CD4-positive, alpha-beta T cell (primary cell): ENCODE measurements around the gene LBH. TPM values are rescaled to one million over a fixed set of nuclear protein-coding genes. Genes with fewer than 3 reads are reported as not detected.

Source experiments
- ATAC-seq: fragments of 200-7000 bp; cut with Tn5 transposase; one replicate; pipeline ENCODE4 v1.10.0; 2022; ENCODE audit warnings: mild to moderate bottlenecking; ENCODE audit not compliant: poor library complexity
- CTCF ChIA-PET: fragments of 350-600 bp; sonication (Branson Sonifier 250); formaldehyde crosslinking; loops from one replicate; lab custom pipeline; 2021; ENCODE audit warnings: antibody characterized with exemption, inconsistent platforms; lab: Charles Lee
- POLR2A ChIA-PET: fragments of 350-600 bp; sonication (Branson Sonifier 250); formaldehyde crosslinking; loops from one replicate; lab custom pipeline; 2021; ENCODE audit warnings: antibody characterized with exemption, inconsistent platforms; lab: Charles Lee
- DNase-seq, 14 experiments: peaks; one replicate each; pipeline ENCODE4 v3.0.0-alpha.2; 2013 to 2020; ENCODE audit warnings: mixed read lengths in 2 of 14
- H3K27ac ChIP-seq, 2 donors: one replicate each; pipeline versions ENCODE4 v1.5.1 to v1.7.0; 2013; ENCODE audit warnings: low read length in 2 of 2, low read depth in 1 of 2, mild to moderate bottlenecking in 1 of 2
- H3K27me3 ChIP-seq, 2 experiments: 1 replicate in 1 of 2; 2 replicates in 1 of 2; pipeline versions ENCODE4 v1.6.1 to v1.7.0; 2013; ENCODE audit warnings: low read length in 2 of 2, control low read depth in 1 of 2, mild to moderate bottlenecking in 1 of 2, moderate library complexity in 1 of 2; ENCODE audit not compliant: insufficient read depth in 2 of 2, control insufficient read depth in 1 of 2
- H3K36me3 ChIP-seq: one replicate; pipeline ENCODE4 v1.6.1; 2013; ENCODE audit warnings: low read length, control low read depth; ENCODE audit not compliant: insufficient read depth
- H3K4me1 ChIP-seq: one replicate; pipeline ENCODE4 v1.6.1; 2013; ENCODE audit warnings: low read length, control low read depth; ENCODE audit not compliant: insufficient read depth
- H3K4me3 ChIP-seq: one replicate; pipeline ENCODE4 v1.5.1; 2013; ENCODE audit warnings: mild to moderate bottlenecking, low read length, moderate library complexity
- H3K9me3 ChIP-seq, 2 experiments: 1 replicate in 1 of 2; 2 replicates in 1 of 2; pipeline versions ENCODE4 v1.6.1 to v1.7.0; 2013; ENCODE audit warnings: low read length in 2 of 2, mild to moderate bottlenecking in 2 of 2, control low read depth in 1 of 2, moderate library complexity in 1 of 2; ENCODE audit not compliant: control insufficient read depth in 1 of 2, insufficient read depth in 1 of 2
- H3K27ac Mint-ChIP-seq: one replicate; pipeline ENCODE4 v1.8.0; 2020; ENCODE audit warnings: mixed read lengths
- H3K27me3 Mint-ChIP-seq: one replicate; pipeline ENCODE4 v1.8.0; 2021; ENCODE audit warnings: mixed read lengths
- H3K36me3 Mint-ChIP-seq: one replicate; pipeline ENCODE4 v1.8.0; 2021; ENCODE audit warnings: low read depth, mixed read lengths
- H3K4me1 Mint-ChIP-seq: one replicate; pipeline ENCODE4 v1.8.0; 2021; ENCODE audit warnings: low read depth, mixed read lengths
- H3K4me3 Mint-ChIP-seq: one replicate; pipeline ENCODE4 v1.8.0; 2020; ENCODE audit warnings: mild to moderate bottlenecking, mixed read lengths
- H3K9me3 Mint-ChIP-seq: one replicate; pipeline ENCODE4 v1.8.0; 2020; ENCODE audit warnings: mixed read lengths
- intact Hi-C, 2 experiments: fragments of 100-400 bp; cut with DNase I in 1 of 2; cut with micrococcal nuclease in 1 of 2; formaldehyde crosslinking; loops; one replicate each; pipeline versions ENCODE4 v1.15.1 to v1.9.0; 2023 to 2025; cut with DNase I, micrococcal nuclease
- total RNA-seq, 174 experiments: library from RNA in 2 of 174; stranded (reverse) in 2 of 174; gene quantifications; one replicate each; pipeline ENCODE4 v1.2.3 and lab custom pipeline; 2021 to 2026
- TF ChIP-seq, protein P1 (sequence below): fragments of 200-600 bp; IDR thresholded peaks from one replicate; pipeline ENCODE4 v1.8.0; 2022; ENCODE audit warnings: antibody characterized with exemption, mild to moderate bottlenecking

LBH gene
- total RNA-seq, 2 experiments from 2014 or later = 131 to 135 TPM

DNA sequence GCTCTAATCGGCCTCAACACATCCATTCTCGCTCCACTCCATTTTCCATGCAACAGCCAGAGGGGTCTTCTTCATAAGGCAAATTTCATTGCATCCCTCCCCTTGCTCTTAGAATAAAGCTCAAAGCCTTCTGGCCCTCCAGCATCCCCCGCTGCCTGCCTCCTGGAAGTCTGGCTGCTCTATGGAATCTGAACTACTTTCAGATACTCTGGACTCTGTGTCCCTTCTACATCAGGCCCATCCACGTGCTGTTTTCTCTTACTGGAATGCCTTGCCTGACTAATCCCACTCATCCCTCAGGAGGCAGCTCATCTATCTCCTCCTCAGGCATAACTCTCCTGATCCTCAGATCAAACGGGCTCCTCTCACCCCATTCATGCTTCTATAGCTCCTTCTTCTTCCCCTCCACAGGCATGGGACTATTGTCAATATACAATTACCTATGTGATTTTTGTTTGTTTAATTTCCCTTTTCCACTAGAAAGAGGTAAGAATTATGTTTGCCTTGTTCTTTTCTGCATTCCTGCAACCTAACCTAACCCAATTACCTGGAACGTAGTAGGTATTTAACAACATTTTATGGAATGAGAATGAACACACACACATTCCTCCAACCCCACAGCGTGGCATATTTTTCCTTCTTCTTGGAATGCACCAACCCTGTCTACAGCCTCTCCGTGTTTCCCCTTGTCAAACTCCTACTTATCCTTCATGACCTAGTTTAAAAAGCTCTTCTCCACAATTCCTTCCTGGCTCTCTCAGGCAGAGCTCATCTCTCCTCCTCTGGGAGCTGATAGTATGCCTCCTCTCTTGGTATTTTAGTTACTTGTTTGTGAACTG lies 49.5 kb downstream of the LBH start:
- POLR2A ChIA-PET = no interaction called here
- no peak for ATAC-seq
- TF ChIP-seq, protein P1, sequence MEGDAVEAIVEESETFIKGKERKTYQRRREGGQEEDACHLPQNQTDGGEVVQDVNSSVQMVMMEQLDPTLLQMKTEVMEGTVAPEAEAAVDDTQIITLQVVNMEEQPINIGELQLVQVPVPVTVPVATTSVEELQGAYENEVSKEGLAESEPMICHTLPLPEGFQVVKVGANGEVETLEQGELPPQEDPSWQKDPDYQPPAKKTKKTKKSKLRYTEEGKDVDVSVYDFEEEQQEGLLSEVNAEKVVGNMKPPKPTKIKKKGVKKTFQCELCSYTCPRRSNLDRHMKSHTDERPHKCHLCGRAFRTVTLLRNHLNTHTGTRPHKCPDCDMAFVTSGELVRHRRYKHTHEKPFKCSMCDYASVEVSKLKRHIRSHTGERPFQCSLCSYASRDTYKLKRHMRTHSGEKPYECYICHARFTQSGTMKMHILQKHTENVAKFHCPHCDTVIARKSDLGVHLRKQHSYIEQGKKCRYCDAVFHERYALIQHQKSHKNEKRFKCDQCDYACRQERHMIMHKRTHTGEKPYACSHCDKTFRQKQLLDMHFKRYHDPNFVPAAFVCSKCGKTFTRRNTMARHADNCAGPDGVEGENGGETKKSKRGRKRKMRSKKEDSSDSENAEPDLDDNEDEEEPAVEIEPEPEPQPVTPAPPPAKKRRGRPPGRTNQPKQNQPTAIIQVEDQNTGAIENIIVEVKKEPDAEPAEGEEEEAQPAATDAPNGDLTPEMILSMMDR = no peak
- H3K36me3 Mint-ChIP-seq = no peaks in the 10 kb centered on the region
- no peaks in the 10 kb centered on the region for H3K9me3 Mint-ChIP-seq
- Histone ChIP-seq H3K27ac (no peak overlapping the region), H3K27me3 (no peaks in the 10 kb centered on the region), H3K9me3 (no peaks in the 10 kb centered on the region), H3K36me3 (no peaks in the 10 kb centered on the region), H3K4me3 (no peak overlapping the region), H3K4me1 (no peaks in the 10 kb centered on the region)
- CTCF ChIA-PET = interaction anchor here (1.9 kb wide), 1 partner anchor 42 kb away, joined by 4 read pairs; no protein-coding TSS in a partner anchor
- no peak overlapping the region for H3K4me3 Mint-ChIP-seq
- H3K27ac Mint-ChIP-seq = no peak overlapping the region
- no peak for DNase-seq
- H3K4me1 Mint-ChIP-seq = peaks cover 28% of the 10 kb centered on the region
- intact Hi-C loops = no loop called here
- no peaks in the 10 kb centered on the region for H3K27me3 Mint-ChIP-seq

- Mint-ChIP-seq H3K27ac (no peak overlapping the region), H3K4me1 (peaks cover 33% of the 10 kb centered on the region), H3K9me3 (no peaks in the 10 kb centered on the region), H3K27me3 (no peaks in the 10 kb centered on the region), H3K36me3 (no peaks in the 10 kb centered on the region), H3K4me3 (no peak overlapping the region)
- H3K27me3 ChIP-seq = no peaks in the 10 kb centered on the region
- no peak overlapping the region for H3K27ac ChIP-seq
- H3K9me3 ChIP-seq = no peaks in the 10 kb centered on the region
- ChIA-PET CTCF (no interaction called here), POLR2A (interaction anchor here (1.4 kb wide), 1 partner anchor 134 kb away, joined by 3 read pairs; no protein-coding TSS in a partner anchor)
- TF ChIP-seq, protein P1 = no peak
- no peaks in the 10 kb centered on the region for H3K36me3 ChIP-seq
- no peak overlapping the region for H3K4me3 ChIP-seq
- peaks cover 2% of the 10 kb centered on the region for H3K4me1 ChIP-seq
- ATAC-seq (no peak), DNase-seq (no peak)
- intact Hi-C loops = no loop called here
These were observed 50.7 kb downstream of the LBH start for GRCh38 chr2:30282081-30282480.

GRCh38 chr2:30282721-30283120 lies 51.4 kb downstream of the LBH start:
- Histone ChIP-seq H3K36me3 (no peaks in the 10 kb centered on the region), H3K9me3 (no peaks in the 10 kb centered on the region), H3K4me1 (peaks cover 5% of the 10 kb centered on the region), H3K27me3 (no peaks in the 10 kb centered on the region), H3K4me3 (no peak overlapping the region), H3K27ac (no peak overlapping the region)
- DNase-seq (no peak), ATAC-seq (no peak)
- no peaks in the 10 kb centered on the region for H3K9me3 Mint-ChIP-seq
- TF ChIP-seq, protein P1 = no peak
- intact Hi-C loops = no loop called here
- POLR2A ChIA-PET = interaction anchor here (1.4 kb wide), 1 partner anchor 135 kb away, joined by 3 read pairs; no protein-coding TSS in a partner anchor
- H3K27me3 Mint-ChIP-seq = no peaks in the 10 kb centered on the region
- H3K27ac Mint-ChIP-seq = no peak overlapping the region
- H3K4me3 Mint-ChIP-seq = no peak overlapping the region
- CTCF ChIA-PET = no interaction called here
- H3K36me3 Mint-ChIP-seq = no peaks in the 10 kb centered on the region
- H3K4me1 Mint-ChIP-seq = peaks cover 35% of the 10 kb centered on the region
